Measurements from ENCODE around the gene BORCS5.

The BORCS5 gene

GRCh38 chr12:12506496-12506890 lies 149.6 kb downstream of the BORCS5 start:
- in situ Hi-C loops (cut with MboI; ENCODE audit: low sequenced_read_pairs), result no loop called here

DNA sequence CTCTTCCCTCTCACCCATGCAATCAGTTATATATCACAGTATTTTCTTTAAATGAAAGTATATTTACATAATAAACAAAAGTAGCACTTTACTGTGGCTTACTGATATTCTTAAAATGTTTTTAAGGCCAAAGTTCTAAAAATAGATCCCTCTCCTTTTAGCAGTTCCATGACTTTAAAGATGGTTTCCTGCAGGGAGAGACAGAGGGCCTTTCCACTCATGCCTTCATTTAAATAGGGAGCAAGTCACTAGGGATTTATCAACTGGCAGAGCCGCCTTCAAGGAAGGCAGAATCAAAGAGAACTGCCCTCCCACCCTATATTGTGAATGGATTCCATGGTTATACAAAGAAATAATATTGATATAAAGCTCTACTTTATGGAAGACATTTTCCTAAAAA lies 150.2 kb downstream of the BORCS5 start:
- in situ Hi-C loops (cut with MboI; ENCODE audit: low sequenced_read_pairs), result no loop called here

GRCh38 chr12:12508612-12509011 lies 151.7 kb downstream of the BORCS5 start:
- in situ Hi-C loops (cut with MboI; ENCODE audit: low sequenced_read_pairs), result no loop called here

DNA sequence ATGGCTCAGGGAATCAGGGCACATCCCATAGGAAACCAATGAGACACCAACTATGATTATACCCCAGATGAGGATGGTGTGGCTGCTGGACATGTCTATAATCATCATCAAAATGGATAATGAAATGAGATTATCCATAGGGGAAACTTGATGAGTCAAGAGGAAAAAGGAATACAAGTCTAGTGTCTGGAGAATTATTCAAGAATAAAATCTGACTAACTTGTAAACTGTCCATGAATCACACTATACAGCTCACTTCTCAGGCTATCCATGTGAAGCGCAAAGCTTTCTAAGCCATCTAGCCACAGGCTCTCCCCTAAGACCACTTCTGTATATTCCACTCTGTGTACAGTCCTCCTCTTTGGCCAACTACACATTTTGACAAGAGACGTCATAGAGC lies 153.3 kb downstream of the BORCS5 start:
- in situ Hi-C loops (cut with MboI; ENCODE audit: low sequenced_read_pairs), result no loop called here

DNA sequence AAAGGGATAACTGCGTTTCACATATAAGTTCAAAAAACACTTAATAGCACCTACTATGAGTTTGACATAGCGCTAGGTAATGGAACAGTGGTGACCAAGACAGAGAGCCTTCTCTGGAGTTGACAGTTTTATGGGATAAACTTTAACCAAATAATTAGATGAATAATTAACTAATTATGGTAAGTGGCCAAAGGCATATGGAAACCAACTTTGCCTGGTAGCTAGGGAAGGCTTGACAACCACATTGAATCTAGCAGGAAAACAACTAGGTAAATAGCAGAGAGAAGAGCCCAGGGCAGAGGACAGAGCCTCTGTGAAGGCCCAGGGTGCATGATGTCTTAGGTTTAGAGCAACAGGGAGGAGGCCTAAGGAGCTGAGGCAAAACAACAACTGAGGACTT lies 153.7 kb downstream of the BORCS5 start:
- in situ Hi-C loops (cut with MboI; ENCODE audit: low sequenced_read_pairs), result no loop called here

DNA sequence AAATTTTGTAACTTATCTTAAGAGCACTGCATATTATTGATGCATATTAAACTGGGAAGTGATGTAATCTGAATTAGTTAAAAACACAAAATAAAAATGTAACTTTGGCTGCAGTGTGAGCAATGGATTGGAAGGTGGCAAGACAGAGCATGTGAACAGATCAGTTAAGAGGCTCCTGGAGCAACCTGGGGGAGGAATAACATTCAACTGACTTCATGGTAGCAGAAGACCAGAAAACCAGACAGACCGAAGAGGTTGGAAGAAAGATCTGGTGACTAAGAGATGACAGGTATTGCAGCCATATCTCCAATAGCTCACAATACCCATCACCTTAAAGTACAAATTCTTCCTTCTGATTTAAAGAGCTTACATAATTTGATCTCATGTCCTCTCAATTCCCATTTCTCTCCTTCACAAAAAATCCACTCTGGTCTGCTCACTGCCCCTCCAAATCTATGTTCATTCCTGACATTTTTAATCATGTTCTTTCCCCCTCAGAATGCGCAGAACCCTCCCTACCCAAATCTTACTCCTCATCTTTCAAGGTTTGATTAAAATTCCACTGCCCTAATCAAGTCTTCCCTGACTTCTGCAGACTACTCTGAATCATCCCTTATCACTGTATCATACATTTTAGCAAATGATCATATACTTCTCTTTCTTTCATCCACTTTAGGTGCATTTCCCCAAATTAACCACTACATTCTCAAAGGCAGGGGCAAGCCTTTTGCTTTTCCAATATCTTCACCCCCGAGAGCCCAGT lies 154.3 kb downstream of the BORCS5 start:
- in situ Hi-C loops (cut with MboI; ENCODE audit: low sequenced_read_pairs), result no loop called here

- in situ Hi-C loops (cut with MboI; ENCODE audit: low sequenced_read_pairs), result no loop called here
Observed at GRCh38 chr12:12511895-12512711, 155.2 kb downstream of the BORCS5 start.

GRCh38 chr12:12513416-12514006 lies 156.6 kb downstream of the BORCS5 start:
- in situ Hi-C loops (cut with MboI; ENCODE audit: low sequenced_read_pairs), result no loop called here

DNA sequence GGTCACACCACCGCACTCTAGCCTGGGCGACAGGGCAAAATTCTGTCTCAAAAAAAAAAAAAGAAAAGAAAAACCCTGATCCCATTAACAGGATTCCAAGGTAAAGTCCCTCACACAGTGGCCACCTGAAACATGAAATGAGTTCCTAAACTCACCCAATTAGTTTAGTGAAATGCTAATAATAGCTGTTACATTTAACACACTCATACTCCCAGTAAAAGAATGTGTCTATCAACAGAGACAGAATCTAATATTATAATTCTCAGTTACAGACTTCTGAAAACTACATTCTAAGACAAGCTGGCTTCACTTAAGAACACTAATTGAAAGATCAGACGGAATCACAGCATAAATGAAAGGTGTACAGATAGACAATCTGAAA lies 161.6 kb downstream of the BORCS5 start:
- in situ Hi-C loops (cut with MboI; ENCODE audit: low sequenced_read_pairs), result no loop called here

GRCh38 chr12:12518919-12519318 lies 162.0 kb downstream of the BORCS5 start:
- in situ Hi-C loops (cut with MboI; ENCODE audit: low sequenced_read_pairs), result no loop called here
